EL (cell line): Measurements from ENCODE around the gene TEX29.

Experiments
- DNase-seq: peaks from one replicate; pipeline ENCODE4 v3.0.0-alpha.2; 2016

TEX29 gene

GRCh38 chr13:111292710-111293485 lies 27.5 kb upstream of the TEX29 start:
- no peak for DNase-seq

DNA sequence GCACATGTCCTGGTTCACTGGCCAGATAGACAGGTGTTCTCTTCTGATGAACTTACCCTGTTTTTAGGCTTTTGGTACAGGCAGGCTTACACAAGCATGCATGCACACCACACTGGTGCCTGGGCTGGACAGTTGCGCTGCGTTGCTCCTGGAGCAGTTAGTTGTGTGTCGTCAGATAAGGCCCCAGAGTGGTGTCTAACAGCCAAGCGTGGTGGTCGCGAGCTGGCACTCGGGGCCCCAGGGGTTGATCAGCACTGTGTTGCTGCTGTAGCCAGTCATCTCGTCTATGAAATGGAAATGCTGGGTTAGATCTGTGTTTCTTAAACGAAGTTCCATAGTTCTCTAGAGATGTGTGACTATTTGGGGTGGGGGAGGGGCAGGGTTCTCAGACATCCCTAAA lies 24.6 kb upstream of the TEX29 start:
- no peak for DNase-seq

DNA sequence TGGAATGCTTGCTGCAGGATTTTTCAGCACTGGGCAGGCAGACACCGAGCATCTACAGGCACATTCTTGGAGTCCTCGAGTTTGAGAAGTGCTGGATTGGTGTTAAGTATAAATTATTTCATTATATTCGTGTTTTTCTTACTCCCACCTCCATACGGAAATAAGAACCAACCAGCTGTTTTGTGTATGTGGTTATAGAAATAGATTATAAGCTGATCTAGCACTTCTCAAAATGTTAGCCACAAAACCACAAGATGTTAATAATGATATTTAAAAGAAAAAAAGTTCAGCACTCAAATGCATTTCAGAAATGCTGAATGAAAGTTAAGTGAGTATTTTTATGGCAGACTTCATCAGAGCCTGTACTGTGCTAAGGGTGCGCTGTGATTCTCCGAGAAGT lies 24.0 kb upstream of the TEX29 start:
- no peak for DNase-seq

GRCh38 chr13:111298214-111298975 lies 22.0 kb upstream of the TEX29 start:
- no peak for DNase-seq

- no peak for DNase-seq
Measured at GRCh38 chr13:111302045-111302726, 18.3 kb upstream of the TEX29 start.

DNA sequence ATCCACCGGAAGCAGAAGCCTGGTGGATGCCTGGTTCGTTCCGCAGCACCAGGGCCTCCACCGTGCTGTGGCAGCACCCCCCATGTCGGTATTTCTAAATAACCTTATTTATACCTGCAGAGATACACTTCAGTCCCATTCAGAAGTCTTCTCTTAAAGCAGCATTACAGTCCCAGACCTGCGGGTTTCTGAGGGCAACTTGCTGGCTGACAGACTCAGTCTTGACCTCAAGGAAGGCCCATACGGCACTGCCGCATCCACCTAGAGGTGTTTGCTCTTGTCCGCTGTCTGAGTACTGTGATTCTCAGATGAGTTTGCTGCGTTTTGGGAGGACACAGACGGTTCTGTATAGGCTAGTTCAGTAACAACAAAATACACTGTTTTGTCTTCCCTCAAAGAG lies 16.9 kb upstream of the TEX29 start:
- no peak for DNase-seq

GRCh38 chr13:111304041-111304544 lies 16.3 kb upstream of the TEX29 start:
- DNase-seq, result no peak

DNA sequence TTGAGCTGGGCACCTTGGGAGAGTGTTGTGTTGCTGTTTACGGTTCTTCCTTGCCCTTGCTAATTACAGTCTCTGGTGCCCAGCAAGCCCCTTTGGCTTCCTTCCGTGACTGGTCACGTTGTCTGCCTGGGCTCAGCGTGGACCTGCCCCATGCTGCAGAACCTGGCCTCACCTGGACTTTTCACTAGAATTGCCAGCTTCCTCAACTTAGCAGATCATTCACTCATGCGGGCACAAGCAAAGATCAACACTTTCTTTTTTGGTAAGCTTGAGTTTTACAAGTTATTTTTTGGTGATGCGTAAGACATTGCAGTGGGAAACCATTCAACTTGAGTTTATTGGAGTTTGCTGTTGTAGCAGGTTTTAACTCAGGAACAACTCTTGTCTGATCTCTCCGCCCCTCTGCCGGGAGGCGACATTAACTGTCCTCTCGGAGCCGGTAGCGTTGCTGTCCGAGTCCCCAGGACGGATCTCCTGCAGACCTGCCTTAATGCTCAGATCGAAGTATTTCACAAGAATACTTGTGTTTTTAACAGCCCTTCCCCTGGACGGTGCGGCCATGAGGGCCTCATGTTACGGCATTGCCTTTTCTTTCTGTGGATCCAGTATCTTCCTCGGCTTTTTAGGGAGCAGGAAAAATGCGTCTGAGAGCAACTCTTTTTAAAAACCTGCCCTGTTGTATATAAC lies 15.7 kb upstream of the TEX29 start:
- DNase-seq, result no peak

GRCh38 chr13:111312944-111313590 lies 7.4 kb upstream of the TEX29 start:
- no peak for DNase-seq

- no peak for DNase-seq
Measured at GRCh38 chr13:111313911-111314425, 6.5 kb upstream of the TEX29 start.

DNA sequence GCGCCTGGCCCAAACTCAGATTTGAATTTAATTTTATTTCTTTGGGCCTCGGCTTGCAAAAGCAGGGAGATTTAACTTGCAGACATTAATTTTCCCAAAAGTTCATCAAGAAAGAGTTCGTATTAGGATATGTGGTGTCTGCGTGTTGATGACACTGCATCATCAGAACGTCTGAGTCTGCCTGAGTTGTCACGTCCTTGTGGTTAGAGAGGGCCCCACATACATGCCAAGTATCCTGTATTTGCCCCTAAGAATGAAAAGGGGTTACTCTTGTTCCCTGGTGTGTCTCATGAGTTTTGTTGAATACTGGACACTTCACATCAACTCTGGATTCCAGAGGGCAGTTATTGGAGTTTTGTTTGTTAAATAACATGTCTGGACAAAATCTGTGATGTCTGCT lies 5.6 kb upstream of the TEX29 start:
- DNase-seq, result peak; percentile 49

DNA sequence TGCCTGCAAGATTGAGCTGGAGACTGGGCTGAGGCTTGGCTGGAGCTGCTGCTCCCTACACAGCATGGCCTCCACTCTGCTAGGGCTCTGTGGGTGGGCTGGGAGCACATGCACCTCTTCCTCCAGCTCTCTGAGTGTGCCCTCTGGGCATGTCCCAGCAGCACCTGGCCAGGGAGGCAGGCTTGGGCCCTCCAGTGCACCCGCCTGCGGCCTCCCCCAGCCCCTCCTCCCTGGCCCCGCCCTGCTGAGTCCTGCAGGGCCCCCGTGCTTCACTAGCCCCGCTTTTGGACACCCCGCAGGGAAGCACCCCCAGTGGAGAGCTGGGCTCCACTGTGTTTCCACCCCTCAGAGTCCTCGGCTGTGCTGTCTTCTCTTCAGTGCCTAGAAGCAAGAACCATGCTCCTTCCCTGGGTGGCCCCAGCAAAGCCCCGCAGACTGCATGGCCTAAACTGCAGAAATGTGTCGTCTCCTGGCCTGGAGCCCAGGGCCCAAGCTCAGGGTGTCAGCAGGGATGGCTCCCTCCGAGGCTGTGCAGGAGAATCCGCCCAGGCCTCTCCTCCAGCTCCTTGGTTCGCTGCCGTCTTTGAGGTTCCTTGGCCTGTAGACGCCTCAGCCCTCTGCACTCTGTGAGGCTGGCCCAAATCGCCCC lies 5.0 kb upstream of the TEX29 start:
- no peak for DNase-seq

- no peak for DNase-seq
Measured at GRCh38 chr13:111316161-111316730, 4.2 kb upstream of the TEX29 start.

DNA sequence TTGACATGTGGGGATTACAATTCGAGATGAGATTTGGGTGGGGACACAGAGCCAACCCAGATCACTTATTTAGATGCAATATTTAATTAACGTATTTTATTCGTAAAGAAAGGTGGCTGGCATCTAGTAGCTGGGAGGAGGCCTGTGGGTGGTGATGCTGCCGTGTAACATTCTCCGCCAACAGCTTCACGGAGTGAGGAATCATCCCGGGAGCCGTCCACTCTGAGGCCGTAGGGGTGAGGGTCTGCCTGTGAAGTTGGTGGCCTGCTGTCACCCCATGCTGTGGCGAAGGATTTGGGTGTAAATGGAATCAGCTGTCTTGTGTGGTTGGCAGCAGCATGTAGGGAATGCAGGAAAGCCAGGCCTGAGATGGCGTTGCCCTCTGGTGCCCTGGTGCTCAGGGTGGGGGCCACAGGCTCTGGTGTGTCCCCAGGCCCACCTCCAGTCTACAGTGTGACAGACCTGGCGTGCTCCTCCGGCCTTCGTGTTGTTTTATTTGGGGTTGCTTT lies 3.3 kb upstream of the TEX29 start:
- no peak for DNase-seq

GRCh38 chr13:111317571-111318345 lies 2.7 kb upstream of the TEX29 start:
- no peak for DNase-seq

- no peak for DNase-seq
Measured at GRCh38 chr13:111318386-111318785, 2.1 kb upstream of the TEX29 start.

GRCh38 chr13:111319521-111319920 lies 921 bp upstream of the TEX29 start:
- no peak for DNase-seq

DNA sequence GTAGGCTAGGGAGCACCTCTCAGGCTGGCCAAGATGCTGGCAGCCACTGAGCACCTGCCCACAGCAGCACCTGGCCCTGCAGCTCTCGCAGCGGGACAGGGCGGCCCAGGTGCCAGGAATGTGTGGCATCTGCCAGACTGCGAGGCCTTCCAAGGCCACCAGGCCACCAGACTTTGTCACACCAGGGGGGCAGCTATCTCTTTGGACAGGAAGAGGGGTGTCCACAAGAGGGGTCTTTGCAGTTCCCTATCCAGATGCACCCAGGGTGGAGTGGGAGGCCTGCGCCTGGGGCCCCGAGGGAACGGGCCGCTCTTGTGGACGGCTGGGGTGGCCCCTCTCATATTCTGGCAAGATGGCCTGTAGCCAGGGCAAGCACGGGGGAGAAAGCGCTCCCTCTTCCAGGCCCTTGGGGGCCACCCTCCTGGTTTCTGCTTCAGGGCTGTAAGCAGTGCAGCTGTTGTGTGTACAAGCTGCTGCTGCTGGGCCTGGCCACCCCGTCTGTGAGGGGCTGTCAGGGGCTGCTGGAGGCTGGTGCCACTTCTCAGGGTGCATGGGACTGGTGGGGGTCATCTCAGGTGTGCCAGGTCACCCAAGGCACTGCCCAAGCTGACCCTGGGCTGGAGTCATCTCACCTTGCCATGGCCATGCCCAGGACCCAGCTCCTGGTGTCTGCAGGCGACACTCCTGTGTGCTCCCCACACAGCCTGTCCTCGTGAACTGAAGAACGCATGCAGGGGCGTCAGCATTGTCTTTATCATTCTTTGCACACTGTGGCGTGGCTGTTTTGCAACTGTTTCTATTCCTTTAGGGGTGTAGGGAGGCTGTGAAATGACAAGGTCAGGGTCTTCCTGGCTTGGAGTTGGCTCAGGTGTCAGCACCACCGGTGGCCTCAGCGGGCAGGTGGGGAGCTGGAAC lies 1.8 kb downstream of the TEX29 start:
- DNase-seq, result no peak

GRCh38 chr13:111322916-111323331 lies 2.5 kb downstream of the TEX29 start:
- DNase-seq, result no peak
